Type B pancreatic cell (in vitro differentiated cells): Measurements from ENCODE around the gene CCDC12. TPM values are rescaled to one million over a fixed set of nuclear protein-coding genes. Genes with fewer than 3 reads are reported as not detected.
A peak's percentile ranks its signal among the peaks of the same experiment; 100 is the strongest.

ENCODE experiments used
- DNase-seq: peaks from one replicate; pipeline ENCODE4 v3.0.0; 2021; ENCODE audit warnings: mixed read lengths; ENCODE audit not compliant: unreplicated experiment; ENCODE audit errors: extremely low spot score
- H3K27ac Mint-ChIP-seq: 2 replicates; pipeline ENCODE4 v1.8.0; 2021; ENCODE audit warnings: mild to moderate bottlenecking, mixed read lengths
- H3K27me3 Mint-ChIP-seq: 2 replicates; pipeline ENCODE4 v1.8.0; 2021; ENCODE audit warnings: mixed read lengths
- H3K36me3 Mint-ChIP-seq: 2 replicates; pipeline ENCODE4 v1.8.0; 2021; ENCODE audit warnings: mixed read lengths
- H3K4me1 Mint-ChIP-seq: one replicate; pipeline ENCODE4 v1.8.0; 2021; ENCODE audit warnings: mixed read lengths; ENCODE audit not compliant: unreplicated experiment
- H3K4me3 Mint-ChIP-seq: 2 replicates; pipeline ENCODE4 v1.8.0; 2021; ENCODE audit warnings: mild to moderate bottlenecking, mixed read lengths
- H3K9me3 Mint-ChIP-seq: 2 replicates; pipeline ENCODE4 v1.8.0; 2021; ENCODE audit warnings: mixed read lengths
- CTCF ChIP-seq: fragments of 200-600 bp; sonication (generic); conservative IDR thresholded peaks from 2 replicates; pipeline ENCODE4 v1.5.0; 2021; ENCODE audit warnings: antibody characterized with exemption, mild to moderate bottlenecking
- total RNA-seq: library from RNA; stranded (reverse); gene quantifications from 2 replicates; pipeline ENCODE4 v1.2.1, GENCODE V29; 2021; ENCODE audit warnings: low replicate concordance

Gene CCDC12
- total RNA-seq, 1 donor from 2014 or later = 46.7 TPM

DNA sequence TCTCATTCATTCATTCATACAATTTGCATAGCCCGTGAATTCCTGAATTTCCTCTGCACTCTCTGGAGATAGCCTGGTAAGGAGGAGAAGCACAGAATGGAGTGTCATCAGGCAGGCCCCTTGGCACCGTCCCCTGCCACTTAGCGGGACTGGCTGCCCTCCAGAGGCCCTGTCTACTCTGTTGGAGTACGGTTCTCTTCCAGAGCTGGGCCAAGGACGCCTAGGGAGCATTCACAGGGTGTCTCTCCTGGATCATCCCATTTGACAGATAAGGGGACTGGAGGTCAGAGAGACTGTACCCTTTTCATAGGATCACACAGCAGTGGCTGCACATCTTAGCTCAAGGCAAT, 51.0 kb downstream of the CCDC12 start:
- Mint-ChIP-seq H3K4me1 (peaks cover 7% of the 10 kb centered on the region), H3K27me3 (no peaks in the 10 kb centered on the region), H3K9me3 (no peaks in the 10 kb centered on the region), H3K36me3 (peaks cover 18% of the 10 kb centered on the region), H3K27ac (peak overlapping the region; percentile 83), H3K4me3 (no peak overlapping the region)
- DNase-seq = no peak
- no peak for TF ChIP-seq CTCF

- H3K27me3 Mint-ChIP-seq = no peaks in the 10 kb centered on the region
Measured at GRCh38 chr3:46924921-46925584, 51.5 kb downstream of the CCDC12 start.

DNA sequence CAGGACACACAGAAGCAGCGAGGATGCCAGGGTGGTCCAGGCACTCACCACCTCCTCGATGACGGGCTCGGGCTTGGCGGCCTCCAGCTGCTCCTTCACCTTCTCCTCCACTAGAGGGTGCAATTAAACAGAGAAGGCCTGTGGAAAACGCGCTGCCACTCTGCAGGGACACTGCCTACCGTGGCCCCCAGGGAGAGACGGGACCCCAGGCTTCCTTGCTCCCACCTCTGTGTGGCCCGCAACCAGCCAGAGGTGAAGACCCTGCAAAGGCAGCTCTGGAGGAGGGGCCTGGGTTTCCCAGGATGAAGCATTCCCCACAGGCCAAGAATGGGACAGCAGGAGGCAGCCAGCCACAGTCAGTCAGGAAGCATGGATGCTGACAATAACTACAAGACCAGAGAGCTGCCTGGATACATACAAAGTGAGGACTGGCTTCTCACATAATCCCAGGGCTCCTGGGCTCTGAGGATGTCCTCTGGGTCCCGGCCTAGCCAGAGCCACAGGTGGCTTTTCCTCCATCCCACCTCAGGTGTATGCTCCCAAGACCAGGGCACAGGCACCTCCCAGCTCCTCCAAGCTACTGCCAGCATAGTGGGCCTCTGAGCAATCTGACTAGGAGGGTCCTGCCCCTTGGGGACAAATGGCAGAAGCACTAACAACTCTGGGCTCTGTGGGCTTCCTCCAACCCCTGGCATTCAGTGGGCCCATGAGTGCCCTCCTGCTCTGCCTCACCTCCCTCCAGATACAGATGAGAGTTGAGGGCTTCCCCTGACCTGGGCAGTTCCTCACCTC, 52.8 kb downstream of the CCDC12 start:
- DNase-seq = no peak
- Mint-ChIP-seq H3K27me3 (no peaks in the 10 kb centered on the region), H3K4me3 (no peak overlapping the region), H3K9me3 (no peaks in the 10 kb centered on the region), H3K36me3 (peaks cover 25% of the 10 kb centered on the region), H3K4me1 (peaks cover 6% of the 10 kb centered on the region), H3K27ac (peak overlapping the region; percentile 36)
- TF ChIP-seq CTCF = peak; percentile 82

More at GRCh38 chr3:46924921-46925584, 51.5 kb downstream of the CCDC12 start:
- H3K36me3 Mint-ChIP-seq = peaks cover 20% of the 10 kb centered on the region
- H3K27ac Mint-ChIP-seq = peak overlapping the region; percentile 8
- no peak for TF ChIP-seq CTCF
- H3K4me3 Mint-ChIP-seq = no peak overlapping the region
- no peak for DNase-seq
- H3K9me3 Mint-ChIP-seq = no peaks in the 10 kb centered on the region
- H3K4me1 Mint-ChIP-seq = peaks cover 6% of the 10 kb centered on the region

- H3K4me1 Mint-ChIP-seq = peaks cover 6% of the 10 kb centered on the region
- peaks cover 26% of the 10 kb centered on the region for H3K36me3 Mint-ChIP-seq
- no peak overlapping the region for H3K4me3 Mint-ChIP-seq
- no peak for TF ChIP-seq CTCF
- no peaks in the 10 kb centered on the region for H3K9me3 Mint-ChIP-seq
- no peaks in the 10 kb centered on the region for H3K27me3 Mint-ChIP-seq
- peak overlapping the region; percentile 36 for H3K27ac Mint-ChIP-seq
- no peak for DNase-seq
Measured at GRCh38 chr3:46922871-46923558, 53.5 kb downstream of the CCDC12 start.

GRCh38 chr3:46922426-46922825, 54.1 kb downstream of the CCDC12 start:
- H3K27me3 Mint-ChIP-seq = no peaks in the 10 kb centered on the region
- DNase-seq = no peak
- no peak overlapping the region for H3K27ac Mint-ChIP-seq
- H3K36me3 Mint-ChIP-seq = peaks cover 32% of the 10 kb centered on the region
- H3K4me1 Mint-ChIP-seq = peaks cover 5% of the 10 kb centered on the region
- H3K9me3 Mint-ChIP-seq = peaks cover 4% of the 10 kb centered on the region
- no peak overlapping the region for H3K4me3 Mint-ChIP-seq
- TF ChIP-seq CTCF = no peak
